ENCODE measurements around the gene UBAC1.

The UBAC1 gene

GRCh38 chr9:135925496-135926133, 35.6 kb downstream of the UBAC1 start:
- no peak overlapping the region for H3K4me3 ChIP-seq (IDR thresholded peaks at IDR 0.05; ENCODE audit: insufficient read depth, low read depth, low read length)
- H3K27me3 ChIP-seq (ENCODE audit: insufficient read depth, low read depth), result no peaks in the 10 kb centered on the region
- no peak overlapping the region for H3K4me2 ChIP-seq
- no peaks in the 10 kb centered on the region for H4K20me1 ChIP-seq (ENCODE audit: insufficient read depth)
- H3K9ac ChIP-seq, result no peak overlapping the region
- no peak overlapping the region for H3K27ac ChIP-seq
- H3K36me3 ChIP-seq (ENCODE audit: insufficient read depth), result no peaks in the 10 kb centered on the region
- H3K4me1 ChIP-seq (ENCODE audit: low read depth, poor library complexity, severe bottlenecking), result no peaks in the 10 kb centered on the region
- no peaks in the 10 kb centered on the region for H3K79me2 ChIP-seq (ENCODE audit: insufficient read depth, low read depth)
- no peak for TF ChIP-seq CTCF (conservative IDR thresholded peaks at IDR 0.05; ENCODE audit: low read depth, low read length)
- H2AFZ ChIP-seq (ENCODE audit: low read depth), result no peak overlapping the region

GRCh38 chr9:135924628-135925338, 36.4 kb downstream of the UBAC1 start:
- Histone ChIP-seq H4K20me1 (ENCODE audit: insufficient read depth) (no peaks in the 10 kb centered on the region), H3K4me3 (IDR thresholded peaks at IDR 0.05; ENCODE audit: insufficient read depth, low read depth, low read length) (no peak overlapping the region), H3K36me3 (ENCODE audit: insufficient read depth) (no peaks in the 10 kb centered on the region), H3K9ac (no peak overlapping the region), H3K79me2 (ENCODE audit: insufficient read depth, low read depth) (no peaks in the 10 kb centered on the region), H2AFZ (ENCODE audit: low read depth) (no peak overlapping the region), H3K27ac (no peak overlapping the region), H3K4me2 (no peak overlapping the region), H3K4me1 (ENCODE audit: low read depth, poor library complexity, severe bottlenecking) (no peaks in the 10 kb centered on the region), H3K27me3 (ENCODE audit: insufficient read depth, low read depth) (no peaks in the 10 kb centered on the region)
- no peak for TF ChIP-seq CTCF (conservative IDR thresholded peaks at IDR 0.05; ENCODE audit: low read depth, low read length)

- no peak overlapping the region for H3K4me3 ChIP-seq (IDR thresholded peaks at IDR 0.05; ENCODE audit: insufficient read depth, low read depth, low read length)
- no peak for TF ChIP-seq CTCF (conservative IDR thresholded peaks at IDR 0.05; ENCODE audit: low read depth, low read length)
These were observed 37.7 kb downstream of the UBAC1 start for GRCh38 chr9:135923508-135923907.

GRCh38 chr9:135921749-135922310, 39.3 kb downstream of the UBAC1 start:
- Histone ChIP-seq H4K20me1 (ENCODE audit: insufficient read depth) (no peaks in the 10 kb centered on the region), H3K27ac (no peak overlapping the region), H3K4me1 (ENCODE audit: low read depth, poor library complexity, severe bottlenecking) (no peaks in the 10 kb centered on the region), H3K4me3 (IDR thresholded peaks at IDR 0.05; ENCODE audit: insufficient read depth, low read depth, low read length) (no peak overlapping the region), H2AFZ (ENCODE audit: low read depth) (no peak overlapping the region), H3K36me3 (ENCODE audit: insufficient read depth) (no peaks in the 10 kb centered on the region), H3K4me2 (no peak overlapping the region), H3K9ac (no peak overlapping the region), H3K79me2 (ENCODE audit: insufficient read depth, low read depth) (no peaks in the 10 kb centered on the region), H3K27me3 (ENCODE audit: insufficient read depth, low read depth) (no peaks in the 10 kb centered on the region)
- TF ChIP-seq CTCF (conservative IDR thresholded peaks at IDR 0.05; ENCODE audit: low read depth, low read length), result no peak

More at GRCh38 chr9:135923508-135923907, 37.7 kb downstream of the UBAC1 start:
- no peak overlapping the region for H3K27ac ChIP-seq
- no peak overlapping the region for H3K4me2 ChIP-seq
- no peaks in the 10 kb centered on the region for H3K27me3 ChIP-seq (ENCODE audit: insufficient read depth, low read depth)
- no peak overlapping the region for H2AFZ ChIP-seq (ENCODE audit: low read depth)
- H4K20me1 ChIP-seq (ENCODE audit: insufficient read depth), result no peaks in the 10 kb centered on the region
- no peak overlapping the region for H3K9ac ChIP-seq
- no peaks in the 10 kb centered on the region for H3K4me1 ChIP-seq (ENCODE audit: low read depth, poor library complexity, severe bottlenecking)
- H3K36me3 ChIP-seq (ENCODE audit: insufficient read depth), result no peaks in the 10 kb centered on the region
- H3K79me2 ChIP-seq (ENCODE audit: insufficient read depth, low read depth), result no peaks in the 10 kb centered on the region

All from KMS-11 (cell line).